Measurements from ENCODE around the gene TRPM2. TPM values are rescaled to one million over a fixed set of nuclear protein-coding genes. Genes with fewer than 3 reads are reported as not detected.

TRPM2 gene
- total and polyA plus RNA-seq, 2 of the 13 experiments (the other 11 are each of a cell fraction or from before 2014, with no cell fraction given): 0.07 to 0.20 TPM

DNA sequence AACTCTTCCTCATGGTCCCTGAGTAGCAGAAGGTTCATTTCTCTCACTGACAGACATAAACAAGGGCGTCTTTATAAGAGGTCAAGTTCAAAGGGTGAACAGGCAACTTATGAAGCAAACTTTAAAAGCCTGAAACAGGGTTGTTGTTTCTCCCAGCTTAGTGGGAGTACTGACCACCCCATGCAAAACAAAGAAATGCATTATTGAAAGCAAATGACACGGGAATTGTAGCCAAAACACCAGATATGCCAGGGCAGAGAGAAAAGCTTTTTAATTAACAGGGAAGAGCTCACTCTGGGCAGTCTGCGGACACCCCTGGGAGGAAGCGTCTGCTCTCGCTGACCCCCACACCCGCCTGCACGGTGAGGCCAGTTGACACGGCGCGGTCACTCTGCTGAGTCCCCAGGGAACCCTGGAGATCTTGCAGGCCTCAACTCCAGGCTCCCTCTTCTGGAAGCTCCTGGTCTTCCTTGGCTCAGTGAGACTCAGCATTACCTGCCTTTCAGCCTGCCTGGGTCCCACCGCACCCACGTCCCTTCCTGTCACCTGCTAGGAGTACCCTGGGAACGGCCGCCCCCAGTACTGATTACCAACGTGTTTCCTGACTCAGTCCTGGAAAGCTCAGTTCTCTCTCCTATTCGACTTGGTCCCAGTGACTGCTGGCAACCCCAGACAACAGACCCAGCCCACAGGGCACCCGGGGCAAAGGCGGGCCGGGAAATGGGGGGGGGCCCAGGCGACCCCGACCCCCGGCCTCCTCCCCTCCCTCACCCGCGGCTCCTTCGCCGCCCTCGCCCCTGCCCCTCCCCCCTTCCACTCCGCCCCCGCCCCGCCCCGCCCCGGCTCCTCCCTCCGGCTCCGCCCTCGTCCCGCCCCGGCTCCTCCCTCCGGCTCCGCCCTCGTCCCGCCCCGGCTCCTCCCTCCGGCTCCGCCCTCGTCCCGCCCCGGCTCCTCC lies 15.2 kb upstream of the TRPM2 start (continued):
- TF ChIP-seq, protein P1, sequence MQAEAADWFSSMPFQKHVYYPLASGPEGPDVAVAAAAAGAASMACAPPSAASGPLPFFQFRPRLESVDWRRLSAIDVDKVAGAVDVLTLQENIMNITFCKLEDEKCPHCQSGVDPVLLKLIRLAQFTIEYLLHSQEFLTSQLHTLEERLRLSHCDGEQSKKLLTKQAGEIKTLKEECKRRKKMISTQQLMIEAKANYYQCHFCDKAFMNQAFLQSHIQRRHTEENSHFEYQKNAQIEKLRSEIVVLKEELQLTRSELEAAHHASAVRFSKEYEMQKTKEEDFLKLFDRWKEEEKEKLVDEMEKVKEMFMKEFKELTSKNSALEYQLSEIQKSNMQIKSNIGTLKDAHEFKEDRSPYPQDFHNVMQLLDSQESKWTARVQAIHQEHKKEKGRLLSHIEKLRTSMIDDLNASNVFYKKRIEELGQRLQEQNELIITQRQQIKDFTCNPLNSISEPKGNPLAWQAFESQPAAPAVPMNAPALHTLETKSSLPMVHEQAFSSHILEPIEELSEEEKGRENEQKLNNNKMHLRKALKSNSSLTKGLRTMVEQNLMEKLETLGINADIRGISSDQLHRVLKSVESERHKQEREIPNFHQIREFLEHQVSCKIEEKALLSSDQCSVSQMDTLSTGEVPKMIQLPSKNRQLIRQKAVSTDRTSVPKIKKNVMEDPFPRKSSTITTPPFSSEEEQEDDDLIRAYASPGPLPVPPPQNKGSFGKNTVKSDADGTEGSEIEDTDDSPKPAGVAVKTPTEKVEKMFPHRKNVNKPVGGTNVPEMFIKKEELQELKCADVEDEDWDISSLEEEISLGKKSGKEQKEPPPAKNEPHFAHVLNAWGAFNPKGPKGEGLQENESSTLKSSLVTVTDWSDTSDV (CRISPR knock-in tag; IDR thresholded peaks at IDR 0.05): 0 out of 2 replicates have a peak, but pooled peaks have one; percentile 59
- TF ChIP-seq, protein P2, sequence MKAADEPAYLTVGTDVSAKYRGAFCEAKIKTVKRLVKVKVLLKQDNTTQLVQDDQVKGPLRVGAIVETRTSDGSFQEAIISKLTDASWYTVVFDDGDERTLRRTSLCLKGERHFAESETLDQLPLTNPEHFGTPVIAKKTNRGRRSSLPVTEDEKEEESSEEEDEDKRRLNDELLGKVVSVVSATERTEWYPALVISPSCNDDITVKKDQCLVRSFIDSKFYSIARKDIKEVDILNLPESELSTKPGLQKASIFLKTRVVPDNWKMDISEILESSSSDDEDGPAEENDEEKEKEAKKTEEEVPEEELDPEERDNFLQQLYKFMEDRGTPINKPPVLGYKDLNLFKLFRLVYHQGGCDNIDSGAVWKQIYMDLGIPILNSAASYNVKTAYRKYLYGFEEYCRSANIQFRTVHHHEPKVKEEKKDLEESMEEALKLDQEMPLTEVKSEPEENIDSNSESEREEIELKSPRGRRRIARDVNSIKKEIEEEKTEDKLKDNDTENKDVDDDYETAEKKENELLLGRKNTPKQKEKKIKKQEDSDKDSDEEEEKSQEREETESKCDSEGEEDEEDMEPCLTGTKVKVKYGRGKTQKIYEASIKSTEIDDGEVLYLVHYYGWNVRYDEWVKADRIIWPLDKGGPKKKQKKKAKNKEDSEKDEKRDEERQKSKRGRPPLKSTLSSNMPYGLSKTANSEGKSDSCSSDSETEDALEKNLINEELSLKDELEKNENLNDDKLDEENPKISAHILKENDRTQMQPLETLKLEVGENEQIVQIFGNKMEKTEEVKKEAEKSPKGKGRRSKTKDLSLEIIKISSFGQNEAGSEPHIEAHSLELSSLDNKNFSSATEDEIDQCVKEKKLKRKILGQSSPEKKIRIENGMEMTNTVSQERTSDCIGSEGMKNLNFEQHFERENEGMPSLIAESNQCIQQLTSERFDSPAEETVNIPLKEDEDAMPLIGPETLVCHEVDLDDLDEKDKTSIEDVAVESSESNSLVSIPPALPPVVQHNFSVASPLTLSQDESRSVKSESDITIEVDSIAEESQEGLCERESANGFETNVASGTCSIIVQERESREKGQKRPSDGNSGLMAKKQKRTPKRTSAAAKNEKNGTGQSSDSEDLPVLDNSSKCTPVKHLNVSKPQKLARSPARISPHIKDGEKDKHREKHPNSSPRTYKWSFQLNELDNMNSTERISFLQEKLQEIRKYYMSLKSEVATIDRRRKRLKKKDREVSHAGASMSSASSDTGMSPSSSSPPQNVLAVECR (CRISPR knock-in tag; IDR thresholded peaks at IDR 0.05; ENCODE audit: borderline replicate concordance): peak; percentile 34; the same call in 1 of the 2 replicates
- 0 out of 2 replicates have a peak, but pooled peaks have one; percentile 38 for TF ChIP-seq PHF20 (CRISPR knock-in tag; IDR thresholded peaks at IDR 0.05)
- TF ChIP-seq ZSCAN20 (CRISPR knock-in tag; IDR thresholded peaks at IDR 0.05; ENCODE audit: borderline replicate concordance): no peak
- TF ChIP-seq ELF1 (CRISPR knock-in tag; IDR thresholded peaks at IDR 0.05): peak; percentile 9; the same call in 1 of the 2 replicates
- TF ChIP-seq, protein P3, sequence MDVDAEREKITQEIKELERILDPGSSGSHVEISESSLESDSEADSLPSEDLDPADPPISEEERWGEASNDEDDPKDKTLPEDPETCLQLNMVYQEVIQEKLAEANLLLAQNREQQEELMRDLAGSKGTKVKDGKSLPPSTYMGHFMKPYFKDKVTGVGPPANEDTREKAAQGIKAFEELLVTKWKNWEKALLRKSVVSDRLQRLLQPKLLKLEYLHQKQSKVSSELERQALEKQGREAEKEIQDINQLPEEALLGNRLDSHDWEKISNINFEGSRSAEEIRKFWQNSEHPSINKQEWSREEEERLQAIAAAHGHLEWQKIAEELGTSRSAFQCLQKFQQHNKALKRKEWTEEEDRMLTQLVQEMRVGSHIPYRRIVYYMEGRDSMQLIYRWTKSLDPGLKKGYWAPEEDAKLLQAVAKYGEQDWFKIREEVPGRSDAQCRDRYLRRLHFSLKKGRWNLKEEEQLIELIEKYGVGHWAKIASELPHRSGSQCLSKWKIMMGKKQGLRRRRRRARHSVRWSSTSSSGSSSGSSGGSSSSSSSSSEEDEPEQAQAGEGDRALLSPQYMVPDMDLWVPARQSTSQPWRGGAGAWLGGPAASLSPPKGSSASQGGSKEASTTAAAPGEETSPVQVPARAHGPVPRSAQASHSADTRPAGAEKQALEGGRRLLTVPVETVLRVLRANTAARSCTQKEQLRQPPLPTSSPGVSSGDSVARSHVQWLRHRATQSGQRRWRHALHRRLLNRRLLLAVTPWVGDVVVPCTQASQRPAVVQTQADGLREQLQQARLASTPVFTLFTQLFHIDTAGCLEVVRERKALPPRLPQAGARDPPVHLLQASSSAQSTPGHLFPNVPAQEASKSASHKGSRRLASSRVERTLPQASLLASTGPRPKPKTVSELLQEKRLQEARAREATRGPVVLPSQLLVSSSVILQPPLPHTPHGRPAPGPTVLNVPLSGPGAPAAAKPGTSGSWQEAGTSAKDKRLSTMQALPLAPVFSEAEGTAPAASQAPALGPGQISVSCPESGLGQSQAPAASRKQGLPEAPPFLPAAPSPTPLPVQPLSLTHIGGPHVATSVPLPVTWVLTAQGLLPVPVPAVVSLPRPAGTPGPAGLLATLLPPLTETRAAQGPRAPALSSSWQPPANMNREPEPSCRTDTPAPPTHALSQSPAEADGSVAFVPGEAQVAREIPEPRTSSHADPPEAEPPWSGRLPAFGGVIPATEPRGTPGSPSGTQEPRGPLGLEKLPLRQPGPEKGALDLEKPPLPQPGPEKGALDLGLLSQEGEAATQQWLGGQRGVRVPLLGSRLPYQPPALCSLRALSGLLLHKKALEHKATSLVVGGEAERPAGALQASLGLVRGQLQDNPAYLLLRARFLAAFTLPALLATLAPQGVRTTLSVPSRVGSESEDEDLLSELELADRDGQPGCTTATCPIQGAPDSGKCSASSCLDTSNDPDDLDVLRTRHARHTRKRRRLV (CRISPR knock-in tag; IDR thresholded peaks at IDR 0.05): no peak
- TF ChIP-seq, protein P4, sequence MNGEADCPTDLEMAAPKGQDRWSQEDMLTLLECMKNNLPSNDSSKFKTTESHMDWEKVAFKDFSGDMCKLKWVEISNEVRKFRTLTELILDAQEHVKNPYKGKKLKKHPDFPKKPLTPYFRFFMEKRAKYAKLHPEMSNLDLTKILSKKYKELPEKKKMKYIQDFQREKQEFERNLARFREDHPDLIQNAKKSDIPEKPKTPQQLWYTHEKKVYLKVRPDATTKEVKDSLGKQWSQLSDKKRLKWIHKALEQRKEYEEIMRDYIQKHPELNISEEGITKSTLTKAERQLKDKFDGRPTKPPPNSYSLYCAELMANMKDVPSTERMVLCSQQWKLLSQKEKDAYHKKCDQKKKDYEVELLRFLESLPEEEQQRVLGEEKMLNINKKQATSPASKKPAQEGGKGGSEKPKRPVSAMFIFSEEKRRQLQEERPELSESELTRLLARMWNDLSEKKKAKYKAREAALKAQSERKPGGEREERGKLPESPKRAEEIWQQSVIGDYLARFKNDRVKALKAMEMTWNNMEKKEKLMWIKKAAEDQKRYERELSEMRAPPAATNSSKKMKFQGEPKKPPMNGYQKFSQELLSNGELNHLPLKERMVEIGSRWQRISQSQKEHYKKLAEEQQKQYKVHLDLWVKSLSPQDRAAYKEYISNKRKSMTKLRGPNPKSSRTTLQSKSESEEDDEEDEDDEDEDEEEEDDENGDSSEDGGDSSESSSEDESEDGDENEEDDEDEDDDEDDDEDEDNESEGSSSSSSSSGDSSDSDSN (CRISPR knock-in tag; IDR thresholded peaks at IDR 0.05): 0 out of 2 replicates have a peak, but pooled peaks have one; percentile 20
- peak; percentile 52; the same call in 1 of the 2 replicates for TF ChIP-seq ZFY (CRISPR knock-in tag; IDR thresholded peaks at IDR 0.05)
- TF ChIP-seq ZNF44 (CRISPR knock-in tag; IDR thresholded peaks at IDR 0.05): peak; percentile 39; the same call in 1 of the 2 replicates
- TF ChIP-seq ZNF670 (CRISPR knock-in tag; IDR thresholded peaks at IDR 0.05; ENCODE audit: borderline replicate concordance): 0 out of 2 replicates have a peak, but pooled peaks have one; percentile 33

Data from HepG2 (cell line).